ELF-1 (cell line): ENCODE results near the gene PAX3.

ENCODE experiments used
- DNase-seq: peaks from one replicate; pipeline ENCODE4 v3.0.0-alpha.2; 2016; ENCODE audit warnings: low read depth, low spot score

PAX3 gene

DNA sequence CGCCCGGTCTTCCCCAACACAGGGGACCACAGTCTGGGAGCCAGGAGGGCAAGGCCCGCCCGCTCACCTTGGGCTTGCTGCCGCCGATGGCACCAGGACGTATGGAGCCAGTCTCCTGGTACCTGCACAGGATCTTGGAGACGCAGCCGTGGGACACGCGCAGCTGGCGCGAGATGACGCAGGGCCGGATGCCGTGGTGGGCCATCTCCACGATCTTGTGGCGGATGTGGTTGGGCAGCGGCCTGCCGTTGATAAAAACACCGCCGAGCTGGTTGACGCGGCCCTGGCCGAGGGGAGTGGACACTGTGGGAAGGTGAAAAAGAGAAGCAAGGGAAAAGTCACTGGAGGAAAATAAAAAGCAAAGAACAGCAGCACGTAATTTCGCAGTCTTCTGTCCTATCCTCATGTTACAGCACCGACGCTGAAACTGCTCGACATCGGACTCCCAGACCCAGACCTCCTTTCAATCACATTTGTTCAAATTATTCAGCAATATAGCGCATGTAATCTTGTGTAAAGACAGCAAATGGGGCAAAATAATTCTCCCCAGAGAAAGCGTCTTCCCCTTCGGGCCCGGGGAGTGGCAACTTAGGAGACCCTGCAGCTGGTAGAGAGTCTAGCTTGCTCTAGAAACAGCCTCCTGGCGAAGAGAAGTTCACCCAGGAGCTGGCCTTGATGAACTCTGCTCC, 1.7 kb downstream of the PAX3 start:
- DNase-seq: peak; percentile 50

- no peak for DNase-seq
Measured at GRCh38 chr2:222296311-222296741, 2.5 kb downstream of the PAX3 start.

GRCh38 chr2:222295368-222296062, 3.3 kb downstream of the PAX3 start:
- DNase-seq: peak; percentile 62

GRCh38 chr2:222294996-222295367, 3.8 kb downstream of the PAX3 start:
- DNase-seq: no peak

GRCh38 chr2:222293660-222294630, 4.9 kb downstream of the PAX3 start:
- peak; percentile 47 for DNase-seq

GRCh38 chr2:222292149-222293134, 6.4 kb downstream of the PAX3 start:
- no peak for DNase-seq

GRCh38 chr2:222291485-222291841, 7.3 kb downstream of the PAX3 start:
- DNase-seq: no peak

DNA sequence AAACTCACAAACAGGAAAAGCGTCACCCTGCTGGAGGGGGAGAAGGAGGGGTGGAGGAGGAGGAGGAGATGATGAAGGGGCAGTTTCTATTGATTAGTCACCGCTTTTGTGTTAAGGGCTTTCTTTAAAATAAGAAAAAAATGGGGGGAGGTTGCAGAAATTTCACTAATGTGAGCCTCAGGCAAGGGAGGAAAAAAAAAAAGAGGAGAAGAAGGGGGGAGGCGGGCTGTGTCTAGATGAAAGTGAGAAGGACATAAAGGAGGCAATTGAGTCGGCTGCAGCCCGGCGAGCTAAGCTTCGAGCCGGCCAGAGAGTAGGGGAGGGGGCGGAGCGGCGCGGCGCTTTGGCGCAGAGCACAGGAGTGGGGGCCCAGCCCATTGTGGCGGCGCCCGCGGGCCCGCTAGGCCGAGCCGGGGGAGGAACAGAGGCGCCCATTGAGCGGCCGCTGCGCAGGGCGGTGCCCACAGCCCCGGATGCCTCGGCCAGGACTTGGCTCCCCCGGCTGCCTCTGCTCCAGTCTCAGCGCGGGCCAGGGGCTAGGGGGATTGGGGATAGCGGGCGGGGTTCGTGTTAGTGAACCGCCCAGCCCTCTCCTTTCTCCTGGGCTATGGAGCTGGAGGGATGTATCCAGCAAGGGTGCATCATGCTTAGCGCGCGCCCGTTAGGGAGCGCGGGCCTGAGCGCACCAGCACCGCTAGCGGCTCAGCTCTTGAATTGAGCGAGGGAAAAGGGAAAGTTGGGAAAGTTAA, 7.9 kb downstream of the PAX3 start:
- peak; percentile 97 for DNase-seq

GRCh38 chr2:222290401-222290735, 8.4 kb downstream of the PAX3 start:
- DNase-seq: no peak

GRCh38 chr2:222289278-222290160, 9.3 kb downstream of the PAX3 start:
- DNase-seq: no peak

GRCh38 chr2:222288590-222289277, 10.1 kb downstream of the PAX3 start:
- DNase-seq: no peak

GRCh38 chr2:222287862-222288479, 10.8 kb downstream of the PAX3 start:
- no peak for DNase-seq

DNA sequence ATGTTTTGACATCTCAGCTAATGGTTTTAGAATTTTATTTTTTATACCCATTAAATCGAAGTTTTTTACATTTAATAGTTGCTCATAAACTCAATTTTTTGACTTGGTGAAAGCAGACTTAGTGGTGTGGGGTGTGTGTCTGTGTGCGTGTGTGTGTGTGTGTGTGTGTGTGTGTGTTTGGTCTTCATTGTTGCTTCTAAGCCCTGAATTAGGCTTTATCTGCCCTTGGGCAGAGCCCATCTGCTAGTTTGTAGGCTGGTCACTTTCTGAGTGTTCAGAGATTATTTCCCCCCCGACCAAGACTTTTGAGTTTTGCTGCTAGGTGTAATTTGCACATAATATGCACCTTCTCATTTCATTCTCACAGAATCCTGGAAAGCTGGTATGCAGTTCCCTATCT, 14.3 kb downstream of the PAX3 start:
- DNase-seq: no peak

DNA sequence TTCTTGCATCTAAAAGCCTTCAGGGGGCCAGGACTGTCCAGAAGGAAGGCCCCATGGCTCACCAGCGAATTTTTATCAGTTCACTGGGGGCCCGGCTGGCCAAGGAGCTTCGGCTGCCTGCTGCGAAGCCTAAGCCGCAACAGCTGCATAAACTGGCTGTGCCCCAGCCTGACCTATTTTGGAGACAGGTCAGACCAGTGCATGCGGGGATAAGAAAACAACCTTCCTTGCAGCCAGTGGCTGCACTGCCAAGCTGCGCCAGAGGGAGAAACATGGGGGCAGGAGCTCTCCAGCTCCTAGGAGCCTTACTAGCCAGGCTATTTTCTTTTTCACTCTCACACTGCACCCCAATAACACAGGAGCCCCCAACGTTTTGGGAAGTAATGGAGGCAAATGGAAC, 15.2 kb downstream of the PAX3 start:
- peak; percentile 85 for DNase-seq

GRCh38 chr2:222281506-222281905, 17.3 kb downstream of the PAX3 start:
- no peak for DNase-seq

GRCh38 chr2:222280795-222281194, 18.0 kb downstream of the PAX3 start:
- DNase-seq: no peak

GRCh38 chr2:222272446-222273015, 26.3 kb downstream of the PAX3 start:
- DNase-seq: no peak

DNA sequence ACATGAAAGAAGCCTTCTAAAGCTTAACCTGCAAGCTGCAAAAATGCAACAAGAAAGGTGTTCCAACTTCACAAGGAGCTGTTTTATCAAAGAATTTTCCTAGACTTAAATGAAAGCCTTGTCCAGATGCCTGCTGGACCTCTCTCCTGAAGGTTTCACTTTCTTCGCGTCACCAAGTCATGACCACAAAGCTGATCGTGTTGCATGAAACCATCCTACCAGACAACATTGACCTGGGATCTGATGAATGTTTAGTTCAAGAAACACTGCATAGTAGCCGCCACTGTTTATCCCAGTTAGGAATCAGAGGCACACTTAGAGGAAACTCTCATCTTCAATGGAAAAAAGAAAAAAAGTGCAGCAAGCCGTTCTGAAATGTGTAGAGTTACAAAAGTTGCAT, 26.9 kb downstream of the PAX3 start:
- no peak for DNase-seq
